ENCODE measurements around the gene GLYAT. TPM values are rescaled to one million over a fixed set of nuclear protein-coding genes. Genes with fewer than 3 reads are reported as not detected.

The GLYAT gene
- total and polyA plus RNA-seq, 2 experiments from 2014 or later: 0.77 to 1.6 TPM

GRCh38 chr11:58768137-58768536, 36.4 kb upstream of the GLYAT start:
- Histone ChIP-seq H3K36me3 (replicated peaks; ENCODE audit: insufficient read depth, low read depth) (no peaks in the 10 kb centered on the region), H3K79me2 (no peaks in the 10 kb centered on the region), H3K4me2 (no peak overlapping the region), H3K4me1 (ENCODE audit: insufficient read depth) (no peaks in the 10 kb centered on the region), H3K9me3 (ENCODE audit: low read depth) (no peaks in the 10 kb centered on the region), H3K27me3 (no peaks in the 10 kb centered on the region), H4K20me1 (ENCODE audit: insufficient read depth, poor library complexity, severe bottlenecking) (no peaks in the 10 kb centered on the region), H3K4me3 (no peak overlapping the region), H2AFZ (no peak overlapping the region), H3K27ac (no peak overlapping the region), H3K9me2 (replicated peaks; ENCODE audit: insufficient read depth) (no peaks in the 10 kb centered on the region)
- 50% methylated on average over 2 of the region's 2 CpGs for WGBS (ENCODE audit: low lambda C conversion rate, missing lambda C conversion rate)
- no peak for DNase-seq (ENCODE audit: low spot score)
- no peak for TF ChIP-seq EZH2 (IDR thresholded peaks at IDR 0.05; ENCODE audit: borderline replicate concordance)
- no peak for TF ChIP-seq EZH2phosphoT487 (IDR thresholded peaks at IDR 0.05; ENCODE audit: low read depth, severe bottlenecking, unreplicated experiment)
- no peak for TF ChIP-seq CTCF (IDR thresholded peaks at IDR 0.05; ENCODE audit: poor library complexity)

- H3K27me3 ChIP-seq: no peaks in the 10 kb centered on the region
- H4K20me1 ChIP-seq (ENCODE audit: insufficient read depth, poor library complexity, severe bottlenecking): no peaks in the 10 kb centered on the region
- H3K9me3 ChIP-seq (ENCODE audit: low read depth): no peaks in the 10 kb centered on the region
- no peak for TF ChIP-seq EZH2phosphoT487 (IDR thresholded peaks at IDR 0.05; ENCODE audit: low read depth, severe bottlenecking, unreplicated experiment)
- TF ChIP-seq EZH2 (IDR thresholded peaks at IDR 0.05; ENCODE audit: borderline replicate concordance): no peak
- TF ChIP-seq CTCF (IDR thresholded peaks at IDR 0.05; ENCODE audit: poor library complexity): no peak
- H3K79me2 ChIP-seq: no peaks in the 10 kb centered on the region
- no peaks in the 10 kb centered on the region for H3K36me3 ChIP-seq (replicated peaks; ENCODE audit: insufficient read depth, low read depth)
- H2AFZ ChIP-seq: no peak overlapping the region
- no peak for DNase-seq (ENCODE audit: low spot score)
- H3K4me3 ChIP-seq: no peak overlapping the region
- no peak overlapping the region for H3K27ac ChIP-seq
- WGBS (ENCODE audit: low lambda C conversion rate, missing lambda C conversion rate): 65% methylated on average over 1 of the region's 1 CpG
- H3K9me2 ChIP-seq (replicated peaks; ENCODE audit: insufficient read depth): no peaks in the 10 kb centered on the region
- H3K4me2 ChIP-seq: no peak overlapping the region
- H3K4me1 ChIP-seq (ENCODE audit: insufficient read depth): no peaks in the 10 kb centered on the region
These were observed 33.3 kb upstream of the GLYAT start for GRCh38 chr11:58765078-58765477.

GRCh38 chr11:58763120-58763490, 31.4 kb upstream of the GLYAT start:
- no peaks in the 10 kb centered on the region for H3K79me2 ChIP-seq
- no peak overlapping the region for H3K27ac ChIP-seq
- no peaks in the 10 kb centered on the region for H3K27me3 ChIP-seq
- H3K4me3 ChIP-seq: no peak overlapping the region
- H3K9me3 ChIP-seq (ENCODE audit: low read depth): no peaks in the 10 kb centered on the region
- H3K36me3 ChIP-seq (replicated peaks; ENCODE audit: insufficient read depth, low read depth): no peaks in the 10 kb centered on the region
- no peak overlapping the region for H3K4me2 ChIP-seq
- 92% methylated on average over 1 of the region's 1 CpG for whole genome bisulfite sequencing (ENCODE audit: low lambda C conversion rate, missing lambda C conversion rate)
- H3K4me1 ChIP-seq (ENCODE audit: insufficient read depth): no peaks in the 10 kb centered on the region
- TF ChIP-seq EZH2 (IDR thresholded peaks at IDR 0.05; ENCODE audit: borderline replicate concordance) (no peak), CTCF (IDR thresholded peaks at IDR 0.05; ENCODE audit: poor library complexity) (no peak), EZH2phosphoT487 (IDR thresholded peaks at IDR 0.05; ENCODE audit: low read depth, severe bottlenecking, unreplicated experiment) (no peak)
- no peaks in the 10 kb centered on the region for H4K20me1 ChIP-seq (ENCODE audit: insufficient read depth, poor library complexity, severe bottlenecking)
- DNase-seq (ENCODE audit: low spot score): no peak
- H2AFZ ChIP-seq: no peak overlapping the region
- H3K9me2 ChIP-seq (replicated peaks; ENCODE audit: insufficient read depth): no peaks in the 10 kb centered on the region

Data from hepatocyte (in vitro differentiated cells).